RCC 7860 (cell line): Measurements from ENCODE around the gene PCDH1.
A peak's percentile ranks its signal among the peaks of the same experiment; 100 is the strongest.
"Not testable (repeated sequence)": the region's sequence is repeated elsewhere in the genome, so short reads cannot be mapped to it uniquely, and the experiment has no call there.

ENCODE experiments used
- DNase-seq: peaks from one replicate; pipeline ENCODE4 v3.0.0-alpha.2; 2015; ENCODE audit warnings: low spot score
- FAIRE-seq: peaks from 2 replicates; lab custom pipeline; 2012; peaks lifted over from hg19 to GRCh38; lab: Jason Lieb, UNC

Gene PCDH1

GRCh38 chr5:141878186-141878710 lies at the start of gene PCDH1:
Gene PCDH1 (minus strand): TSS chr5:141878410. CDS start chr5:141878262, 148 bp downstream.
- FAIRE-seq (no peak), DNase-seq (no peak)

- DNase-seq: no peak
- no peak for FAIRE-seq
Measured at GRCh38 chr5:141926434-141926833, 48.2 kb upstream of the PCDH1 start.

GRCh38 chr5:141923448-141924313 lies 45.5 kb upstream of the PCDH1 start, which contains the start of gene DELE1:
Gene DELE1 (plus strand): TSS chr5:141923871. CDS start chr5:141923942, 71 bp downstream.
- peak; percentile 74 for FAIRE-seq
- DNase-seq: peak; percentile 85

GRCh38 chr5:141922827-141923447 lies 44.7 kb upstream of the PCDH1 start:
- FAIRE-seq, DNase-seq: not testable (repeated sequence)

- FAIRE-seq (no peak), DNase-seq (no peak)
Measured at GRCh38 chr5:141920771-141921170, 42.6 kb upstream of the PCDH1 start.

GRCh38 chr5:141919218-141920119 lies 41.3 kb upstream of the PCDH1 start:
- FAIRE-seq (no peak), DNase-seq (no peak)

GRCh38 chr5:141917760-141918159 lies 39.5 kb upstream of the PCDH1 start:
- DNase-seq (no peak), FAIRE-seq (no peak)

- DNase-seq (no peak), FAIRE-seq (no peak)
Measured at GRCh38 chr5:141916522-141916921, 38.3 kb upstream of the PCDH1 start.

- DNase-seq (no peak), FAIRE-seq (no peak)
Measured at GRCh38 chr5:141915881-141916336, 37.7 kb upstream of the PCDH1 start.

GRCh38 chr5:141914797-141915196 lies 36.6 kb upstream of the PCDH1 start:
- no peak for DNase-seq
- no peak for FAIRE-seq

GRCh38 chr5:141914199-141914743 lies 36.1 kb upstream of the PCDH1 start:
- FAIRE-seq: no peak
- DNase-seq: no peak

- DNase-seq: no peak
- no peak for FAIRE-seq
Measured at GRCh38 chr5:141913560-141914198, 35.5 kb upstream of the PCDH1 start.

GRCh38 chr5:141910271-141910673 lies 32.1 kb upstream of the PCDH1 start:
- DNase-seq: no peak
- FAIRE-seq: no peak

- FAIRE-seq (no peak), DNase-seq (no peak)
Measured at GRCh38 chr5:141909212-141909611, 31.0 kb upstream of the PCDH1 start.

GRCh38 chr5:141908796-141909195 lies 30.6 kb upstream of the PCDH1 start:
- DNase-seq (no peak), FAIRE-seq (no peak)

GRCh38 chr5:141906972-141907371 lies 28.8 kb upstream of the PCDH1 start:
- FAIRE-seq (no peak), DNase-seq (no peak)

GRCh38 chr5:141906517-141906916 lies 28.3 kb upstream of the PCDH1 start:
- FAIRE-seq (no peak), DNase-seq (no peak)

- FAIRE-seq: no peak
- no peak for DNase-seq
Measured at GRCh38 chr5:141904551-141904950, 26.3 kb upstream of the PCDH1 start.

GRCh38 chr5:141903261-141903660 lies 25.1 kb upstream of the PCDH1 start:
- DNase-seq: no peak
- no peak for FAIRE-seq
